OCI-LY1 (cell line): Measurements from ENCODE around the gene MARVELD2.
"Not testable (repeated sequence)": the region's sequence is repeated elsewhere in the genome, so short reads cannot be mapped to it uniquely, and the experiment has no call there.

Experiments used
- H2AFZ ChIP-seq: fragments of 200-600 bp; sonication (generic), shearing (Covaris generic); 2 replicates; pipeline ENCODE4 v1.6.0; 2014; ENCODE audit warnings: antibody characterized with exemption, mild to moderate bottlenecking, low read length
- H3F3A ChIP-seq: fragments of 200-600 bp; sonication (generic), shearing (Covaris generic); 2 replicates; pipeline ENCODE4 v1.6.0; 2014; ENCODE audit warnings: mild to moderate bottlenecking, antibody characterized with exemption, low read length, moderate library complexity; ENCODE audit not compliant: insufficient read depth
- H3K27ac ChIP-seq: fragments of 200-600 bp; sonication (generic); 2 replicates; pipeline ENCODE4 v1.5.1; 2014; ENCODE audit warnings: low read length, mixed run types, mild to moderate bottlenecking, low read depth; ENCODE audit not compliant: poor library complexity, severe bottlenecking
- H3K27me3 ChIP-seq: fragments of 200-600 bp; sonication (generic); 2 replicates; pipeline ENCODE4 v1.6.0; 2014; ENCODE audit warnings: antibody characterized with exemption, mild to moderate bottlenecking, low read length, moderate library complexity; ENCODE audit not compliant: insufficient read depth
- H3K36me3 ChIP-seq: fragments of 200-600 bp; sonication (generic); 2 replicates; pipeline ENCODE4 v1.6.1; 2014; ENCODE audit warnings: mild to moderate bottlenecking, antibody characterized with exemption, low read length, moderate library complexity, mixed read lengths; ENCODE audit not compliant: insufficient read depth
- H3K4me1 ChIP-seq: fragments of 200-600 bp; sonication (generic); 2 replicates; pipeline ENCODE4 v1.5.1; 2014; ENCODE audit warnings: mild to moderate bottlenecking, low read length, moderate library complexity; ENCODE audit not compliant: insufficient read depth, severe bottlenecking
- H3K4me2 ChIP-seq: fragments of 200-600 bp; sonication (generic), shearing (Covaris generic); 2 replicates; pipeline ENCODE4 v1.6.1; 2014; ENCODE audit warnings: low read length
- H3K4me3 ChIP-seq: fragments of 200-600 bp; sonication (generic); 2 replicates; pipeline ENCODE4 v1.5.1; 2014; ENCODE audit warnings: low read length, low read depth, mild to moderate bottlenecking, mixed read lengths; ENCODE audit not compliant: poor library complexity, severe bottlenecking
- H3K79me2 ChIP-seq: fragments of 200-600 bp; shearing (Covaris generic); 2 replicates; pipeline ENCODE4 v1.6.1; 2016; ENCODE audit warnings: mixed run types, low read length, mixed read lengths; ENCODE audit not compliant: insufficient read depth
- H3K9ac ChIP-seq: fragments of 200-600 bp; sonication (generic), shearing (Covaris generic); 2 replicates; pipeline ENCODE4 v1.6.1; 2014; ENCODE audit warnings: mild to moderate bottlenecking, low read length, mixed read lengths
- H3K9me2 ChIP-seq: fragments of 200-600 bp; sonication (generic), shearing (Covaris generic); 2 replicates; pipeline ENCODE4 v1.6.1; 2014; ENCODE audit warnings: low read depth, mild to moderate bottlenecking, low read length, mixed read lengths
- H3K9me3 ChIP-seq: fragments of 200-600 bp; shearing (Covaris generic); 2 replicates; pipeline ENCODE4 v1.6.1; 2014; ENCODE audit warnings: low read length, mixed read lengths
- H4K20me1 ChIP-seq: fragments of 200-600 bp; sonication (generic), shearing (Covaris generic); 2 replicates; pipeline ENCODE4 v1.6.0; 2016; ENCODE audit warnings: mild to moderate bottlenecking, low read length; ENCODE audit not compliant: insufficient read depth
- EZH2 ChIP-seq: fragments of 200-600 bp; sonication (generic), shearing (Covaris generic); IDR thresholded peaks from 2 replicates; pipeline ENCODE4 v1.8.0; 2017; ENCODE audit warnings: borderline replicate concordance, mixed run types, mild to moderate bottlenecking, antibody characterized with exemption, low read length, moderate library complexity, mixed read lengths
- TF ChIP-seq, protein P1 (sequence below): fragments of 200-600 bp; sonication (generic), shearing (Covaris generic); IDR thresholded peaks from 2 replicates; pipeline ENCODE4 v1.5.1; 2017; ENCODE audit warnings: mild to moderate bottlenecking, antibody characterized with exemption, low read length, moderate library complexity, mixed read lengths

Gene MARVELD2

DNA sequence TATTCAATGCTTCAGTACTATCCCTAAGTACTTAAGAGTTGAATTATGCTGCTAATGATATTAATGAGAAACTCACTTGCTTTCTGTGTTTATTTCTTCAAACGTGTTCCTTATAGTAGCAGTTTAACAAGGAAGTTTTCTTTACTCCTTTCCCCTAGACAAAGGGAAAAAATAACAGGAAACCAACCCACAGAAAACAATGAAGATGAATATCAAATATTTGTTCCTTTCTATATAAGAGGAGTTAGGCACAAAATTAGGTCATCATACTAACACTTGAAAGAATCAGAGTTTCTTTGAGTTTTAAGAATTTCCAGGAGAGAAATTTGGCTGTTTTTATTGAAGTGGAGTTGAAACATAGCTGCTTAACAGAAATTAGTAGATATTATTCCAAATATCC lies 62.3 kb downstream of the MARVELD2 start:
- TF ChIP-seq, protein P1, sequence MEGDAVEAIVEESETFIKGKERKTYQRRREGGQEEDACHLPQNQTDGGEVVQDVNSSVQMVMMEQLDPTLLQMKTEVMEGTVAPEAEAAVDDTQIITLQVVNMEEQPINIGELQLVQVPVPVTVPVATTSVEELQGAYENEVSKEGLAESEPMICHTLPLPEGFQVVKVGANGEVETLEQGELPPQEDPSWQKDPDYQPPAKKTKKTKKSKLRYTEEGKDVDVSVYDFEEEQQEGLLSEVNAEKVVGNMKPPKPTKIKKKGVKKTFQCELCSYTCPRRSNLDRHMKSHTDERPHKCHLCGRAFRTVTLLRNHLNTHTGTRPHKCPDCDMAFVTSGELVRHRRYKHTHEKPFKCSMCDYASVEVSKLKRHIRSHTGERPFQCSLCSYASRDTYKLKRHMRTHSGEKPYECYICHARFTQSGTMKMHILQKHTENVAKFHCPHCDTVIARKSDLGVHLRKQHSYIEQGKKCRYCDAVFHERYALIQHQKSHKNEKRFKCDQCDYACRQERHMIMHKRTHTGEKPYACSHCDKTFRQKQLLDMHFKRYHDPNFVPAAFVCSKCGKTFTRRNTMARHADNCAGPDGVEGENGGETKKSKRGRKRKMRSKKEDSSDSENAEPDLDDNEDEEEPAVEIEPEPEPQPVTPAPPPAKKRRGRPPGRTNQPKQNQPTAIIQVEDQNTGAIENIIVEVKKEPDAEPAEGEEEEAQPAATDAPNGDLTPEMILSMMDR: no peak
- TF ChIP-seq EZH2: no peak
- Histone ChIP-seq H3K9ac (no peak overlapping the region), H3K79me2 (no peaks in the 10 kb centered on the region), H3K9me2 (no peaks in the 10 kb centered on the region), H3F3A (no peaks in the 10 kb centered on the region), H3K27ac (no peak overlapping the region), H3K4me1 (no peaks in the 10 kb centered on the region), H3K9me3 (no peaks in the 10 kb centered on the region), H3K36me3 (no peaks in the 10 kb centered on the region), H3K4me2 (no peak overlapping the region), H3K27me3 (no peaks in the 10 kb centered on the region), H3K4me3 (no peak overlapping the region), H4K20me1 (no peaks in the 10 kb centered on the region), H2AFZ (no peak overlapping the region)

DNA sequence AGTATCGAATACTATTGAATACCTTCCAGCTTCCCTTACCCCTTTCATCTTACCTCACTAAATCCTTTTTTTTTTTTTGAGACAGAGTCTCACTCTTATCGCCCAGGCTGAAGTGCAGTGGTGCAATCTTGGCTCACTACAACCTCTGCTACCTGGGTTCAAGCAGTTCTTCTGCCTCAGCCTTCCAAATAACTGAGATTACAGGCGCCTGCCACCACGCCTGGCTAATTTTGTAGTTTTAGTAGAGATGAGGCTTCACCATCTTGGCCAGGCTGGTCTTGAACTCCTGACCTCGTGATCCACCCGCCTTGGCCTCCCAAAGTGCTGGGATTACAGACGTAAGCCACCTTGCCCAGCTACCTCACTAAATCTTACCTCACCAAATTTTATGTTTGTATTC lies 63.4 kb downstream of the MARVELD2 start:
- H3K36me3 ChIP-seq, H3K27ac ChIP-seq, H3F3A ChIP-seq, H3K9me2 ChIP-seq, H3K9ac ChIP-seq, H2AFZ ChIP-seq, H3K4me2 ChIP-seq, H3K27me3 ChIP-seq, H4K20me1 ChIP-seq, H3K79me2 ChIP-seq, H3K4me3 ChIP-seq, H3K4me1 ChIP-seq, H3K9me3 ChIP-seq: not testable (repeated sequence)

DNA sequence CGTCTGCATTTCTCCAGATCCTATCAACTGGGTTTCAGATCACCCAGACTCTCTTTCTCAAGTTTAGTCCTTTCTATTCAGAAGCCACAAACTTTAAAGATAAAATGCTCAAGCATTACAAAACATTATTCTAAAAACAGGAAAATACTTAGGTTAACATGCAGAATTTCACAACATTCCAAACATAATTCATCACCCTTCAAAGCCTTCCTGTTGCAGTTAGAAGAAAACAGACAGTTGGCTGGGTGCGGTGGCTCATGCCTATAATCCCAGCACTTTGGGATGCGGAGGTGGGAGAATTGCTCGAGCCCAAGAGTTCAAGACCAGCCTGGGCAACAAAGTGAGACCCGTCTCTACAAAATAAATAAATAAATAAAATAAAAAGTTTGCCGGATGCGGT lies 70.0 kb downstream of the MARVELD2 start:
- Histone ChIP-seq H3F3A (no peaks in the 10 kb centered on the region), H3K27ac (no peak overlapping the region), H3K4me1 (no peaks in the 10 kb centered on the region), H3K36me3 (no peaks in the 10 kb centered on the region), H3K9me2 (no peaks in the 10 kb centered on the region), H3K79me2 (no peaks in the 10 kb centered on the region), H4K20me1 (no peaks in the 10 kb centered on the region), H3K4me2 (no peak overlapping the region), H2AFZ (no peak overlapping the region), H3K27me3 (peaks cover 5% of the 10 kb centered on the region), H3K9ac (no peak overlapping the region), H3K4me3 (no peak overlapping the region), H3K9me3 (no peaks in the 10 kb centered on the region)
- TF ChIP-seq EZH2: no peak
- TF ChIP-seq, protein P1: no peak

DNA sequence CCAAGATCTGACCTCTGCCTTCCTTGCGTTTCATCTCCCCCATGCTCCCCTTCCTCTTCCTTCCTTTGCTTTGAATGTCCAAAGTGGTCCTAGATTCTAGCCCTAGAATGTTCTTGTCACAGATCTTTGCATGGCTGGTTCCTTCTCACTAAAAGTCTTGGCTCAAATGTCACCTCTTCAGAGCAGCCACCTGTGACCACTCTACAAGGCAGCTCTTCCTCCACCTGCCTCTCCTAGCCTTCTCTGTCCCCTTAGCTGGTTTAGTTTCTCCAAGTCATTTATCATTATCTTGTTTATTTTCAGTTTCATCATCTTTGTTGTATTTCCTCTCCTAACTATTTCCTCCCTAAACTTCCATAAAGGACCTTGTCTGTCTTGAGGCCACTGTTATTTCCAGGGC lies 70.6 kb downstream of the MARVELD2 start:
- Histone ChIP-seq H3F3A (no peaks in the 10 kb centered on the region), H3K9ac (no peak overlapping the region), H3K79me2 (no peaks in the 10 kb centered on the region), H3K4me1 (no peaks in the 10 kb centered on the region), H3K36me3 (no peaks in the 10 kb centered on the region), H3K27me3 (peaks cover 5% of the 10 kb centered on the region), H2AFZ (no peak overlapping the region), H3K4me2 (no peak overlapping the region), H3K9me2 (no peaks in the 10 kb centered on the region), H3K4me3 (no peak overlapping the region), H3K27ac (no peak overlapping the region), H3K9me3 (no peaks in the 10 kb centered on the region), H4K20me1 (no peaks in the 10 kb centered on the region)
- no peak for TF ChIP-seq EZH2
- TF ChIP-seq, protein P1: no peak
